Subcutaneous abdominal adipose tissue (tissue), 5 donors: ENCODE data around the gene SCAF4.
"Not testable (repeated sequence)": the region's sequence is repeated elsewhere in the genome, so short reads cannot be mapped to it uniquely, and the experiment has no call there.

Experiments used
- H3K27ac ChIP-seq: one replicate; pipeline ENCODE4 v1.7.0; 2013; ENCODE audit warnings: low read depth, mild to moderate bottlenecking, inconsistent platforms, low read length, moderate library complexity
- H3K27me3 ChIP-seq, 5 donors: one replicate each; pipeline ENCODE4 v1.7.0; 2013; ENCODE audit warnings: low read length in 5 of 5, inconsistent platforms in 1 of 5; ENCODE audit not compliant: control insufficient read depth in 5 of 5, insufficient read depth in 4 of 5
- H3K36me3 ChIP-seq, 5 donors: one replicate each; pipeline ENCODE4 v1.7.0; 2013; ENCODE audit warnings: low read length in 5 of 5; ENCODE audit not compliant: control insufficient read depth in 5 of 5, insufficient read depth in 5 of 5
- H3K4me1 ChIP-seq, 5 donors: one replicate each; pipeline ENCODE4 v1.7.0; 2013; ENCODE audit warnings: low read length in 5 of 5, mild to moderate bottlenecking in 3 of 5, moderate library complexity in 1 of 5; ENCODE audit not compliant: control insufficient read depth in 5 of 5, insufficient read depth in 5 of 5
- H3K4me3 ChIP-seq, 5 donors: one replicate each; pipeline ENCODE4 v1.7.0; 2013; ENCODE audit warnings: low read length in 5 of 5, low read depth in 1 of 5
- H3K9ac ChIP-seq, 5 donors: one replicate each; pipeline ENCODE4 v1.7.0; 2013; ENCODE audit warnings: low read length in 5 of 5, mild to moderate bottlenecking in 4 of 5, moderate library complexity in 3 of 5
- H3K9me3 ChIP-seq, 5 donors: one replicate each; pipeline ENCODE4 v1.7.0; 2013; ENCODE audit warnings: low read length in 5 of 5; ENCODE audit not compliant: control insufficient read depth in 5 of 5
- donor health status: healthy.
- donor health status: healthy.
- donor health status: healthy.
- donor health status: healthy.
- donor health status: healthy.

SCAF4 gene

DNA sequence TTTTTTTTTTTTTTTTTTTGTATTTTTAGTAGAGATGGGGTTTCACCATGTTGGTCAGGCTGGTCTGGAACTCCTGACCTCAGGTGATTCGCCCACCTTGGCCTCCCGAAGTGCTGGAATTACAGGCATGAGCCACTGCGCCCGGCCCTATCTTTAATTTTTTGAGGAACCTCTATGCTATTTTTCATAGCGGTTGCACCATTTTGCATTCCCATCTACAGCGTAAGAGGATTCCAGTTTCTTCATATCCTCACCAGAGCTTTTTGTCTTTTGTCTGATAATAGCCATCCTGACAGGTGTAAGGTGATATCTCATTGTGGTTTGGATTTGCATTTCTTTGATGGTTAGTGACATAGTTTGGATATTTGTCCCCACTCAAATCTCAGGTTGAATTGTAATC lies 100.0 kb downstream of the SCAF4 start:
- not testable (repeated sequence) for H3K4me1 ChIP-seq, H3K27me3 ChIP-seq, H3K27ac ChIP-seq, H3K9me3 ChIP-seq, H3K36me3 ChIP-seq, H3K9ac ChIP-seq, H3K4me3 ChIP-seq

DNA sequence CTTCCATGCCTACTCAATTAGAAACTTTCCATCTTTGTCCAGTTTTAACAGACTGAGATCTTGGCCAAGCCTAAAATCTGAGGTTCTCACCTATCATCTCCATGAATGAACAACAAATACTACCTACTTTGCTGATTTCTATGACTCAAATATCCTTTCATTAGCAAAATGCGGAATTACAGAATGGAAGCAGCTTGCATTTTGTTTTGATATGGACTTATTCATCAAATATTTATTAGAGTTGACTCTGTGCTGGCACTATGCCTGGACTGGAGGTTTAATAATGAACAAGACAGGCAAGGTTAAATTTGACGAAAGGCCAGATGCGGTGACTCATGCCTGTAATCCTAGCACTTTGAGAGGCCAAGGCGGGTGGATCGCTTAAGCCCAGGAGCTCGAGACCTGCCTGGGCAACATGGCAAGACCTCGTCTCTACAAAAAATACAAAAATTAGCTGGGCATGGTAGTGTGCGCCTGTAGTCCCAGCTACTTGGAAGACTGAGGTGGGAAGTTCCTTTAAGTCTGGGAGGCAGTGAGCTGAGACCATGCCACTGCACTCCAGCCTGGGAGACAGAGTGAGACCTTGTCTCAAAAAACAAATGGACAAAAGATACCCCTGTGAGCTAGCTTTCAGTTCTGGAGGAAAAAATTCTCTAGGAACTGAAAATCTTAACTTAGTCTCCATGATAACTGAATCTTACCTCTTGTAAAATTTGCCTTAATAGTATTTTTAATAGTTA lies 101.8 kb downstream of the SCAF4 start:
- H3K4me1 ChIP-seq: no peaks in the 10 kb centered on the region
- no peaks in the 10 kb centered on the region for H3K9me3 ChIP-seq
- H3K9ac ChIP-seq: no peak overlapping the region
- H3K36me3 ChIP-seq: no peaks in the 10 kb centered on the region
- H3K27me3 ChIP-seq: no peaks in the 10 kb centered on the region
- H3K4me3 ChIP-seq: no peak overlapping the region
- H3K27ac ChIP-seq: no peak overlapping the region

DNA sequence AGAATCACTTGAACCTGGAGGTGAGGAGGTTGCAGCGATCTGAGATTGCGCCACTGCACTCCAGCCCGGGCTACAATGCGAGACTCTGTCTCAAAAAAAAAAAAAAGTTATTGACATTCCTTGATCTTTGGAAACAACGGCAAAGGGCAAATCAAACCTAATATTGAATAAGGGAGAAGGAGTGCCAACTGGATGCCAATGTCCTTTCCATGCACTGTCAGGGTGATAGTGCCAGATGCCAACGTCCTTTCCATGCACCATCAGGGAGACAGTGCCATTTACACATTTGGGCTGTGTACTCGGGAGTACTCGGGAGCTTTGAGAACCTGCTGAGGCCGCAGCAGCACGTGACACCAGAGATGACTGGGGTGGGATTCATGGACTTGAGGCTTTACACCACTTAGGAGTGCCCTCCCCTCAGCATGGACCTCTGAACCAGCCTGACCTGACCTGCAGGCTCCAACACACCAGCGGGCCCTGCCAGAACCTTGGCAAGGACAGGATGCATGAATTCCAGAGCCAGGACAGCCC lies 106.9 kb downstream of the SCAF4 start:
- no peak overlapping the region for H3K9ac ChIP-seq
- no peaks in the 10 kb centered on the region for H3K36me3 ChIP-seq
- no peaks in the 10 kb centered on the region for H3K4me1 ChIP-seq
- no peaks in the 10 kb centered on the region for H3K27me3 ChIP-seq
- H3K27ac ChIP-seq: no peak overlapping the region
- no peaks in the 10 kb centered on the region for H3K9me3 ChIP-seq
- no peak overlapping the region for H3K4me3 ChIP-seq

GRCh38 chr21:31624181-31624580 lies 107.7 kb downstream of the SCAF4 start:
- no peaks in the 10 kb centered on the region for H3K4me1 ChIP-seq

GRCh38 chr21:31623664-31624063 lies 108.3 kb downstream of the SCAF4 start:
- H3K36me3 ChIP-seq: no peaks in the 10 kb centered on the region
- no peak overlapping the region for H3K4me3 ChIP-seq
- H3K27me3 ChIP-seq: no peaks in the 10 kb centered on the region

More at GRCh38 chr21:31624181-31624580, 107.7 kb downstream of the SCAF4 start:
- Histone ChIP-seq H3K27me3 (no peaks in the 10 kb centered on the region), H3K27ac (no peak overlapping the region), H3K9ac (no peak overlapping the region), H3K9me3 (peaks cover 0 to under 1% (median 0%) of the 10 kb centered on the region in 5 donors), H3K36me3 (no peaks in the 10 kb centered on the region), H3K4me3 (no peak overlapping the region)

GRCh38 chr21:31622397-31622796 lies 109.5 kb downstream of the SCAF4 start:
- Histone ChIP-seq H3K27ac (no peak overlapping the region), H3K9me3 (peaks cover 0 to 4% (median 0%) of the 10 kb centered on the region in 5 donors), H3K36me3 (no peaks in the 10 kb centered on the region), H3K4me3 (no peak overlapping the region), H3K27me3 (no peaks in the 10 kb centered on the region), H3K9ac (no peak overlapping the region), H3K4me1 (no peaks in the 10 kb centered on the region)

More at GRCh38 chr21:31623664-31624063, 108.3 kb downstream of the SCAF4 start:
- Histone ChIP-seq H3K4me1 (no peaks in the 10 kb centered on the region), H3K27ac (no peak overlapping the region), H3K9ac (no peak overlapping the region), H3K9me3 (peaks cover 0 to 4% (median 0%) of the 10 kb centered on the region in 5 donors)
